NOMO-1 (cell line): ENCODE measurements around the gene TSPAN9.

Experiments
- DNase-seq, 2 experiments: peaks; one replicate each; lab custom pipeline; 2025; ENCODE audit not compliant: unreplicated experiment in 2 of 2; lab: John Stamatoyannopoulos, UW

The TSPAN9 gene

GRCh38 chr12:3323002-3323685, 246.0 kb downstream of the TSPAN9 start:
- no peak for DNase-seq

- no peak for DNase-seq
These were observed 248.6 kb downstream of the TSPAN9 start for GRCh38 chr12:3325736-3326135.

GRCh38 chr12:3326156-3326849, 249.1 kb downstream of the TSPAN9 start:
- DNase-seq = no peak

GRCh38 chr12:3326850-3327780, 249.9 kb downstream of the TSPAN9 start:
- DNase-seq = no peak

GRCh38 chr12:3328081-3328480, 250.9 kb downstream of the TSPAN9 start:
- DNase-seq = no peak

GRCh38 chr12:3328571-3328970, 251.4 kb downstream of the TSPAN9 start:
- no peak for DNase-seq

- DNase-seq = no peak
These were observed 252.2 kb downstream of the TSPAN9 start for GRCh38 chr12:3329361-3329760.

- no peak for DNase-seq
These were observed 253.9 kb downstream of the TSPAN9 start for GRCh38 chr12:3330976-3331510.

- no peak for DNase-seq
These were observed 255.0 kb downstream of the TSPAN9 start for GRCh38 chr12:3332188-3332587.

GRCh38 chr12:3333583-3333982, 256.4 kb downstream of the TSPAN9 start:
- DNase-seq = no peak

- no peak for DNase-seq
These were observed 256.8 kb downstream of the TSPAN9 start for GRCh38 chr12:3333991-3334391.

GRCh38 chr12:3335078-3335487, 257.9 kb downstream of the TSPAN9 start:
- DNase-seq = no peak
